HEK293 (cell line): Measurements from ENCODE around the gene APOBEC3A.
A peak's percentile ranks its signal among the peaks of the same experiment; 100 is the strongest.

Experiments used
- CTCF ChIA-PET: fragments of 350-600 bp; formaldehyde crosslinking; extraction: SDS; loops from one replicate; lab custom pipeline; 2021; ENCODE audit warnings: antibody characterized with exemption; lab: Yijun Ruan, JAX
- POLR2A ChIA-PET: fragments of 300-600 bp; formaldehyde crosslinking; extraction: SDS; loops from one replicate; lab custom pipeline; 2020; ENCODE audit warnings: antibody characterized with exemption, inconsistent platforms; lab: Yijun Ruan, JAX
- H3K27ac ChIP-seq: fragments of 200-500 bp; sonication (Bioruptor generic); 2 replicates; pipeline ENCODE4 v1.5.1; 2014; ENCODE audit warnings: low read depth, low read length, control low read depth, inconsistent platforms; ENCODE audit errors: extremely low read depth
- H3K36me3 ChIP-seq, 2 experiments: fragments of 200-500 bp in 1 of 2; sonication (Bioruptor generic) in 1 of 2; 1 replicate in 1 of 2; 2 replicates in 1 of 2; pipeline ENCODE4 v1.5.1; 2014 to 2017; ENCODE audit warnings: inconsistent platforms in 2 of 2, low read length in 2 of 2; ENCODE audit not compliant: control insufficient read depth in 2 of 2, insufficient read depth in 1 of 2
- H3K4me1 ChIP-seq: fragments of 200-500 bp; sonication (Bioruptor generic); 2 replicates; pipeline ENCODE4 v1.5.1; 2014; ENCODE audit warnings: mild to moderate bottlenecking, low read length, inconsistent platforms; ENCODE audit not compliant: control insufficient read depth, insufficient read depth
- H3K4me3 ChIP-seq: 2 replicates; pipeline ENCODE4 v1.5.1; 2011; ENCODE audit warnings: low read depth, mild to moderate bottlenecking, control low read depth, low read length, moderate library complexity
- H3K9me3 ChIP-seq: fragments of 200-500 bp; sonication (Bioruptor generic); 2 replicates; pipeline ENCODE4 v1.5.1; 2014; ENCODE audit warnings: low read depth, low read length, inconsistent platforms; ENCODE audit not compliant: control insufficient read depth, insufficient read depth
- GFI1B ChIP-seq: fragments of 450-650 bp; formaldehyde crosslinking; IDR thresholded peaks from 2 replicates; pipeline ENCODE4 v1.5.1; 2016; ENCODE audit warnings: missing biosample characterization, missing genetic modification characterization
- SCRT1 ChIP-seq: fragments of 450-650 bp; formaldehyde crosslinking; IDR thresholded peaks from 2 replicates; pipeline ENCODE4 v1.5.1; 2016; ENCODE audit warnings: missing biosample characterization, missing genetic modification characterization, borderline replicate concordance
- SP7 ChIP-seq: fragments of 450-650 bp; formaldehyde crosslinking; IDR thresholded peaks from 2 replicates; pipeline ENCODE4 v1.5.1; 2016; ENCODE audit warnings: missing biosample characterization, missing genetic modification characterization
- TCF7L2 ChIP-seq: IDR thresholded peaks from 2 replicates; pipeline ENCODE4 v1.6.1; 2011; ENCODE audit warnings: low read depth, mild to moderate bottlenecking, inconsistent platforms, low read length, moderate library complexity, borderline replicate concordance
- ZBTB20 ChIP-seq: fragments of 450-650 bp; formaldehyde crosslinking; IDR thresholded peaks from 2 replicates; pipeline ENCODE4 v1.5.1; 2016; ENCODE audit warnings: missing biosample characterization, missing genetic modification characterization
- ZNF169 ChIP-seq: fragments of 450-650 bp; formaldehyde crosslinking; IDR thresholded peaks from 2 replicates; pipeline ENCODE4 v1.5.1; 2016; ENCODE audit warnings: missing biosample characterization, missing genetic modification characterization
- ZNF211 ChIP-seq: fragments of 450-650 bp; formaldehyde crosslinking; IDR thresholded peaks from 2 replicates; pipeline ENCODE4 v1.5.1; 2016; ENCODE audit warnings: low read depth, missing biosample characterization, missing genetic modification characterization
- ZNF266 ChIP-seq: fragments of 450-650 bp; formaldehyde crosslinking; IDR thresholded peaks from 2 replicates; pipeline ENCODE4 v1.5.1; 2016; ENCODE audit warnings: missing biosample characterization, missing genetic modification characterization, low read depth
- ZNF366 ChIP-seq: fragments of 450-650 bp; formaldehyde crosslinking; conservative IDR thresholded peaks from 2 replicates; pipeline ENCODE4 v1.5.1; 2016; ENCODE audit warnings: missing biosample characterization, missing genetic modification characterization
- ZNF48 ChIP-seq: fragments of 450-650 bp; formaldehyde crosslinking; IDR thresholded peaks from 2 replicates; pipeline ENCODE4 v1.5.1; 2016; ENCODE audit warnings: missing biosample characterization, missing genetic modification characterization
- ZNF501 ChIP-seq: fragments of 450-650 bp; formaldehyde crosslinking; IDR thresholded peaks from 2 replicates; pipeline ENCODE4 v1.5.1; 2016; ENCODE audit warnings: missing biosample characterization, missing genetic modification characterization
- ZNF555 ChIP-seq: fragments of 450-650 bp; formaldehyde crosslinking; conservative IDR thresholded peaks from 2 replicates; pipeline ENCODE4 v1.5.1; 2017; ENCODE audit warnings: missing biosample characterization, mild to moderate bottlenecking, missing genetic modification characterization, inconsistent platforms
- ZNF623 ChIP-seq: fragments of 450-650 bp; formaldehyde crosslinking; IDR thresholded peaks from 2 replicates; pipeline ENCODE4 v1.5.1; 2016; ENCODE audit warnings: missing biosample characterization, missing genetic modification characterization
- ZNF677 ChIP-seq: fragments of 450-650 bp; IDR thresholded peaks from 2 replicates; pipeline ENCODE4 v1.5.0; 2018; ENCODE audit warnings: missing biosample characterization, mild to moderate bottlenecking, missing genetic modification characterization, moderate library complexity
- ZNF768 ChIP-seq: fragments of 450-650 bp; formaldehyde crosslinking; IDR thresholded peaks from 2 replicates; pipeline ENCODE4 v1.5.1; 2018; ENCODE audit warnings: missing biosample characterization, mild to moderate bottlenecking, missing genetic modification characterization
- ZSCAN30 ChIP-seq: fragments of 450-650 bp; IDR thresholded peaks from 2 replicates; pipeline ENCODE4 v1.5.1; 2018; ENCODE audit warnings: missing biosample characterization, mild to moderate bottlenecking, missing genetic modification characterization, moderate library complexity
- TF ChIP-seq, protein P1 (sequence below): fragments of 450-650 bp; formaldehyde crosslinking; IDR thresholded peaks from 2 replicates; pipeline ENCODE4 v1.5.1; 2017; ENCODE audit warnings: missing biosample characterization, missing genetic modification characterization
- TF ChIP-seq, protein P2 (sequence below): fragments of 450-650 bp; formaldehyde crosslinking; IDR thresholded peaks from 2 replicates; pipeline ENCODE4 v1.5.1; 2016; ENCODE audit warnings: missing biosample characterization, missing genetic modification characterization
- TF ChIP-seq, protein P3 (sequence below): fragments of 450-650 bp; formaldehyde crosslinking; IDR thresholded peaks from 2 replicates; pipeline ENCODE4 v1.5.1; 2016; ENCODE audit warnings: missing biosample characterization, missing genetic modification characterization
- TF ChIP-seq, protein P4 (sequence below): fragments of 450-650 bp; formaldehyde crosslinking; IDR thresholded peaks from 2 replicates; pipeline ENCODE4 v1.5.1; 2016; ENCODE audit warnings: missing biosample characterization, missing genetic modification characterization

The APOBEC3A gene

DNA sequence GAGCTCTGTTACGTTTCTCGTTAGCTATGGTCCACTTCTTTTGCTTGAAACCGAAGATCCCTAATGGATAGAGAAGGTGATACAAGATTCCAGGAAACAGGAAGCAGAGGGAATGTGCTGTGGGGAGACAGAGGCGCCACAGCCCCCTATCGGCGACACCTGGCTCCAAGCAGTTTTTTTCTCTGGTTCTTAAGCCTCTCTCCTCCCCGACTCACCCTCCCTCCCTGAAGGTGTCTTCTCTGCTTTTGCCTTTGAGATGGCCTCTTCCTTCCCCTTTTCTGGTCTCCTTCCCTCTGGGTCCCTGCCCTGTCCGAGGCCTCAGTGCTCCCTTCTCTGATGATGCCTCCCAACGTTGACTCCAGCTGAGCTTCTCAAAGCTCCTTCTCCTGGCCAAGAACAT lies 14.2 kb upstream of the APOBEC3A start:
- Histone ChIP-seq H3K36me3 (no peaks in the 10 kb centered on the region), H3K4me3 (no peak overlapping the region), H3K9me3 (no peaks in the 10 kb centered on the region)
- CTCF ChIA-PET, result interaction anchor here (0.6 to 1.2 kb wide), 6 partner anchors 15 to 163 kb away, joined by 3 to 7 read pairs (median 4); no protein-coding TSS in a partner anchor
- POLR2A ChIA-PET, result no interaction called here
- TF ChIP-seq ZNF211 (tag by site-specific recombination) (no peak), TCF7L2 (no peak), ZNF555 (no peak), GFI1B (tag by site-specific recombination) (no peak), ZNF677 (tag by site-specific recombination) (no peak), ZSCAN30 (tag by site-specific recombination) (no peak), ZNF501 (tag by site-specific recombination) (no peak), SP7 (tag by site-specific recombination) (no peak), ZNF169 (tag by site-specific recombination) (no peak), ZBTB20 (tag by site-specific recombination) (no peak), ZNF623 (tag by site-specific recombination) (no peak), ZNF768 (tag by site-specific recombination) (no peak), ZNF48 (tag by site-specific recombination) (no peak), SCRT1 (tag by site-specific recombination) (no peak)
- TF ChIP-seq, protein P1, sequence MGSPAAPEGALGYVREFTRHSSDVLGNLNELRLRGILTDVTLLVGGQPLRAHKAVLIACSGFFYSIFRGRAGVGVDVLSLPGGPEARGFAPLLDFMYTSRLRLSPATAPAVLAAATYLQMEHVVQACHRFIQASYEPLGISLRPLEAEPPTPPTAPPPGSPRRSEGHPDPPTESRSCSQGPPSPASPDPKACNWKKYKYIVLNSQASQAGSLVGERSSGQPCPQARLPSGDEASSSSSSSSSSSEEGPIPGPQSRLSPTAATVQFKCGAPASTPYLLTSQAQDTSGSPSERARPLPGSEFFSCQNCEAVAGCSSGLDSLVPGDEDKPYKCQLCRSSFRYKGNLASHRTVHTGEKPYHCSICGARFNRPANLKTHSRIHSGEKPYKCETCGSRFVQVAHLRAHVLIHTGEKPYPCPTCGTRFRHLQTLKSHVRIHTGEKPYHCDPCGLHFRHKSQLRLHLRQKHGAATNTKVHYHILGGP (tag by site-specific recombination), result no peak
- TF ChIP-seq, protein P2, sequence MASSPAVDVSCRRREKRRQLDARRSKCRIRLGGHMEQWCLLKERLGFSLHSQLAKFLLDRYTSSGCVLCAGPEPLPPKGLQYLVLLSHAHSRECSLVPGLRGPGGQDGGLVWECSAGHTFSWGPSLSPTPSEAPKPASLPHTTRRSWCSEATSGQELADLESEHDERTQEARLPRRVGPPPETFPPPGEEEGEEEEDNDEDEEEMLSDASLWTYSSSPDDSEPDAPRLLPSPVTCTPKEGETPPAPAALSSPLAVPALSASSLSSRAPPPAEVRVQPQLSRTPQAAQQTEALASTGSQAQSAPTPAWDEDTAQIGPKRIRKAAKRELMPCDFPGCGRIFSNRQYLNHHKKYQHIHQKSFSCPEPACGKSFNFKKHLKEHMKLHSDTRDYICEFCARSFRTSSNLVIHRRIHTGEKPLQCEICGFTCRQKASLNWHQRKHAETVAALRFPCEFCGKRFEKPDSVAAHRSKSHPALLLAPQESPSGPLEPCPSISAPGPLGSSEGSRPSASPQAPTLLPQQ (tag by site-specific recombination), result no peak
- TF ChIP-seq, protein P3, sequence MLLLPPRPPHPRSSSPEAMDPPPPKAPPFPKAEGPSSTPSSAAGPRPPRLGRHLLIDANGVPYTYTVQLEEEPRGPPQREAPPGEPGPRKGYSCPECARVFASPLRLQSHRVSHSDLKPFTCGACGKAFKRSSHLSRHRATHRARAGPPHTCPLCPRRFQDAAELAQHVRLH (tag by site-specific recombination), result no peak
- TF ChIP-seq, all 188 proteins: peak for 0
- Histone ChIP-seq H3K27ac (no peak overlapping the region), H3K4me1 (no peaks in the 10 kb centered on the region)

DNA sequence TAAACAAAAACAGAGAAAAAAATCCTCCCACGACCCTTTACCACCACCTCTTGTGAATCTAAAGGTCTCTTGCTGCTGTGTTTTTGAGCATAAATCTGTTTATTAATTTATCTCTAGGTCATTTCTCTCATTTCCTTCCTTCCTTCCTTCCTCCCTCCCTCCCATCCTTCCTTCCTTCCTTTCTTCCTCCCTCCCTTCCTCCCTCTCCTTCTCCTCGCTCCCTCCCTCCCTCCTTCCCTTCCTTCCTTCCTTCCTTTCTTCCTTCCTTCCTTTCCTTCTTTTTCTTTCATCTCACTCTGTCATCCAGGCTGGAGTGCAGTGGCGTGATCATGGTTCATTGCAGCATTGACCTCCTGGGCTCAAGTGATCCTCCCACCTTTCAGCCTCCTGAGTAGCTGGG lies 13.5 kb upstream of the APOBEC3A start:
- ChIA-PET POLR2A (no interaction called here), CTCF (no interaction called here)
- no peaks in the 10 kb centered on the region for H3K4me1 ChIP-seq
- H3K36me3 ChIP-seq, result no peaks in the 10 kb centered on the region
- H3K27ac ChIP-seq, result no peak overlapping the region
- TF ChIP-seq ZNF366 (peak; percentile 91), ZNF266 (tag by site-specific recombination) (no peak)
- TF ChIP-seq, protein P4, sequence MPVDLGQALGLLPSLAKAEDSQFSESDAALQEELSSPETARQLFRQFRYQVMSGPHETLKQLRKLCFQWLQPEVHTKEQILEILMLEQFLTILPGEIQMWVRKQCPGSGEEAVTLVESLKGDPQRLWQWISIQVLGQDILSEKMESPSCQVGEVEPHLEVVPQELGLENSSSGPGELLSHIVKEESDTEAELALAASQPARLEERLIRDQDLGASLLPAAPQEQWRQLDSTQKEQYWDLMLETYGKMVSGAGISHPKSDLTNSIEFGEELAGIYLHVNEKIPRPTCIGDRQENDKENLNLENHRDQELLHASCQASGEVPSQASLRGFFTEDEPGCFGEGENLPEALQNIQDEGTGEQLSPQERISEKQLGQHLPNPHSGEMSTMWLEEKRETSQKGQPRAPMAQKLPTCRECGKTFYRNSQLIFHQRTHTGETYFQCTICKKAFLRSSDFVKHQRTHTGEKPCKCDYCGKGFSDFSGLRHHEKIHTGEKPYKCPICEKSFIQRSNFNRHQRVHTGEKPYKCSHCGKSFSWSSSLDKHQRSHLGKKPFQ (tag by site-specific recombination), result no peak
- H3K9me3 ChIP-seq, result no peaks in the 10 kb centered on the region
- H3K4me3 ChIP-seq, result no peak overlapping the region
